D721Med (cell line): Measurements from ENCODE around the gene IFT122.

Experiments used
- DNase-seq: peaks from one replicate; pipeline ENCODE4 v3.0.0; 2011; ENCODE audit warnings: low spot score; ENCODE audit not compliant: insufficient read length
- FAIRE-seq: peaks from 2 replicates; lab custom pipeline; 2011; peaks lifted over from hg19 to GRCh38; lab: Jason Lieb, UNC
- CTCF ChIP-seq: IDR thresholded peaks from 2 replicates; pipeline ENCODE4 v1.5.1; 2012; ENCODE audit warnings: mild to moderate bottlenecking, control low read depth; ENCODE audit not compliant: insufficient read depth; ENCODE audit errors: missing control alignments

The IFT122 gene

GRCh38 chr3:129424185-129424841, 15.7 kb upstream of the IFT122 start:
- DNase-seq (no peak), FAIRE-seq (no peak)
- no peak for TF ChIP-seq CTCF

DNA sequence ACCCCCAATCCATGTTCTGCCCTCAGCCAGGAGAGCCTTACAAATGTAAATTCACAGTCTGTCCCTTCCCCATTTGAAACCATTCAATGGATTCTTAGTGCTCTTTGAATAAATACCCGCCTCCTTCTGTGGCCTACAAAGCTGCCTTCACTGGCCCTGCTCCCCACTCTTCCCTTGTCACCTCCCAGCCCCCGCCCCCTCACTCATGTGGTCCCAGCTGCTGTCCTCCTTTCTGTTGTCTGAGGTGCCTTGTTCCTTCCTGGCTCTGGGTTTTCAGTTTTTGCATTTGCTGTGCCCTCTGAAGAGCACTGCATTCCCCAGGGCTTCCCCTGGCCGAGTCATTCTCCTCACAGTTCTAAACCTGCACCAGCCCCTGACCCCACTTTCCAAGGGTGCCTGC, 14.8 kb upstream of the IFT122 start:
- FAIRE-seq (no peak), DNase-seq (no peak)
- TF ChIP-seq CTCF, result no peak

DNA sequence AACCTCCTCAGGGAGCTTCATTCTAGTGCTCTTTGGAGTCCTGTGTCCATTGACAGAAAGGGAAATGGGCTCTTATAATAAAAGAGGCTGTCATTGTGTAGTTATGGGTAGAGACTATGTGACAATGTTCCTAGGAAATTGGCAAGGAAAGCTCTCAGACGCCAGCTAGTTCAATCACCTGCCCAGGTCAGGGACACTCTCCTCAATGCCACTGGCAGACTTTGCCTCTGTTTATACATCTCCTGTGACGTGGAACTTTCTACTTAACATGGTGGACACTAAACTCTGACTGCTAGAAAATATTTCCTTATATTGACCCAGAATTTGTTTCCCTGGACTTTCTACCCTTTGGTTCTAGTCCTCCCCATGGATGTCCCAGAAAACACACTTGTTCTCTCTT, 14.4 kb upstream of the IFT122 start:
- no peak for TF ChIP-seq CTCF
- FAIRE-seq (no peak), DNase-seq (no peak)

DNA sequence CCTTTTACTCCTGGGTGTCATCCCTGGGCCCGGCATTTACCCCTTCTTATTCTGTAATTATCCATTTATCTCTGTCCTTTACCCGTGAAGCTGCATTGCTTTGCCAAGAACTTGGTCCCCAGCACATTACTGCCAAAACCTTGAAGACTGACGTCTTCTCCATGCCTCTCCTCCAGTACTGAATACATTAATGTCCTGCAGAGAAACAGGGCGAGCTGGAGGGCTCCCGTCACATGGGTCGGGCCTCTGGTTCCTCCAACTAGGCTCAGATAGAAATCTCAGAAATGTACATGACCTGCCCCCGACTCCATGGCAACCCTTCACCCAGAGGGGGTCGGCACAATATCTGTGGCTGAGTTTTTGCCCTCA, 12.0 kb upstream of the IFT122 start:
- DNase-seq (no peak), FAIRE-seq (no peak)
- no peak for TF ChIP-seq CTCF

DNA sequence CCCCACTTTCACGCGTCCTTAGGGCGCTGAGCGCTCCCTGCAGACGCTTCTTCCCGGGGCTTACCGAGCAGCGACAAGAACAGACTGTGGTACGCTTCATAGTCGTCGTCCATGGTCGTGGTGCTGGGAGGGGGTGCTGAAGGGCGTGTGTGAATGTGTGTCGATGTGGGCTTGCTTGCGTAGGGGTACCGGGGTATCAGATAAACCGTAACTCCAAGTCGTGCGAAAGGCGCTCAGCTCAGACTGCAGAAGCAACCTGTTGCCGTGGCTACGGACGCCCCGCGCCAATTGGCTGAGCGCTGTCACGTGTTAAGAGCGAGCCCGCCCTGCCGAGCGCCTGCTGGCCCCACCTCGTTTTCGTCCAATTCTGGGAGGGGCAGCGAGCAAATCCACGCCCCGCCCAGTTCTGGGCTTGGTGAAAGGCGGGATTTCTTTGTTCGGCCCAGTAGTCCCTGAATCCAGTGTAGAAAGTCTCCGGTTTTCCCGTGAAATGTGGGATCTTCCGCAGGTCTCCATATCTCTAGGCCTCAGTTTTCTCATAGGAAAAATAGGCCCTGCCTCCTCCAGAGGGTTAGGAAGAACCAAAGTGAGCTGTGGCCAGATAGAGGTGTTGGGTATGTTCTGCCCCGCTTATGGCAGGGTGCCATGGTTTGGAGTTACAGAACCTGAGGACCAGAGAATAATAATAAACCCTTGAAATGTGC, 11.5 kb upstream of the IFT122 start, which contains the start of gene EFCAB12:
EFCAB12 (minus strand) TSS at position 261 of the 704 bp plus-strand sequence; CDS start at position 113, 148 bp downstream.
- no peak for TF ChIP-seq CTCF
- DNase-seq (peak; percentile 51), FAIRE-seq (no peak)

DNA sequence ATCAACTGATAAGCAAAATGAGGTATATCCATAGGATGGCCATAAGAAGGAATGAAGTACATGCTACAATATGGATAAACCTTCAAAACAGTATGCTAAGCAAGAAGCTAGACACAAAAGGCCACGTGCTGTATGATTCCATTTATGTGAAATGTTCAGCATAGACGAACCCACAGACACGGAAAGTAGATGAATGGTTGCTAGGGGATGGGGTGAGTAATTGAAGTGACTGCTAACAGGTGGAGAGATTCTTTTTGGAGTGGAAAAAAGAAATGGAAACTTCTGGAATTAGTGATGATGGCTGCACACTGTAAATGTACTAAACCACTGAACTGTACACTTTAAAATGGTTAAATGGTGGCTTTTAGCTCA, 11.0 kb upstream of the IFT122 start:
- no peak for DNase-seq
- FAIRE-seq, result no peak

More for the DNA sequence above, 11.0 kb upstream of the IFT122 start:
- TF ChIP-seq CTCF, result no peak
